WTC11 (cell line): ENCODE results near the gene PLD5.

Experiments
- CBFB ChIP-seq: sonication (generic); formaldehyde crosslinking; IDR thresholded peaks from 2 replicates; pipeline ENCODE4 v1.8.1; 2022; ENCODE audit warnings: mild to moderate bottlenecking, low read depth, missing genetic modification reagents
- CREB1 ChIP-seq: sonication (generic); formaldehyde crosslinking; IDR thresholded peaks from 2 replicates; pipeline ENCODE4 v1.8.0; 2023; ENCODE audit warnings: mild to moderate bottlenecking, missing genetic modification reagents
- JAZF1 ChIP-seq: fragments of 250-450 bp; sonication (Bioruptor Pico); IDR thresholded peaks from 2 replicates; pipeline ENCODE4 v1.9.0; 2021; ENCODE audit warnings: moderate library complexity, mild to moderate bottlenecking, inconsistent platforms
- TP53 ChIP-seq: sonication (generic); formaldehyde crosslinking; IDR thresholded peaks from 2 replicates; pipeline ENCODE4 v1.8.1; 2023; ENCODE audit warnings: mild to moderate bottlenecking, missing genetic modification reagents
- TF ChIP-seq, protein P1 (sequence below): fragments of 200-600 bp; IDR thresholded peaks from 2 replicates; pipeline ENCODE4 v1.8.0; 2022; ENCODE audit warnings: antibody characterized with exemption
- TF ChIP-seq, protein P2 (sequence below): sonication (generic); formaldehyde crosslinking; IDR thresholded peaks from 2 replicates; pipeline ENCODE4 v1.8.1; 2023; ENCODE audit warnings: mild to moderate bottlenecking, missing genetic modification reagents

DNA sequence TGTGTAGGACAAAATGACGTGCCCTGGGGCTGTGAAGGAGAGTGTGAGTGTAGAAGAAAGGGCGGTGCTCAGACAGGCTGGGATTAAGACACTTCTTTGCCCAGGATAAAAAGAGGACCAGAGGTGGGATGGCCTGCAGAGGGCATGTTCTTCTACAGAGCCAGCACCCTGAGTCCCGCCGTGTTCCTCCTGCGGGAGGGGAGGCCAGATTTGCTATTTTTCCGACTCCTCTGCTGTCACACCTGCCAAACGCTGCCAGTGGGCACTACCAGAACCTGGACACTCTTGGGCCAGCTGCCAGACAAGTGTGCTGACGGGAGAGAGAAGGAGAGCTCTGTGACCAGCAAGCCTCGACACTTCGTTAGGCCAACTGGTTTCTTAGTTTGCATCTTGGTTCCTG is 206.4 kb downstream of the PLD5 start:
- no peak for TF ChIP-seq JAZF1 (CRISPR knock-in tag)
- TF ChIP-seq CREB1 (CRISPR knock-in tag) = no peak
- TF ChIP-seq, protein P1, sequence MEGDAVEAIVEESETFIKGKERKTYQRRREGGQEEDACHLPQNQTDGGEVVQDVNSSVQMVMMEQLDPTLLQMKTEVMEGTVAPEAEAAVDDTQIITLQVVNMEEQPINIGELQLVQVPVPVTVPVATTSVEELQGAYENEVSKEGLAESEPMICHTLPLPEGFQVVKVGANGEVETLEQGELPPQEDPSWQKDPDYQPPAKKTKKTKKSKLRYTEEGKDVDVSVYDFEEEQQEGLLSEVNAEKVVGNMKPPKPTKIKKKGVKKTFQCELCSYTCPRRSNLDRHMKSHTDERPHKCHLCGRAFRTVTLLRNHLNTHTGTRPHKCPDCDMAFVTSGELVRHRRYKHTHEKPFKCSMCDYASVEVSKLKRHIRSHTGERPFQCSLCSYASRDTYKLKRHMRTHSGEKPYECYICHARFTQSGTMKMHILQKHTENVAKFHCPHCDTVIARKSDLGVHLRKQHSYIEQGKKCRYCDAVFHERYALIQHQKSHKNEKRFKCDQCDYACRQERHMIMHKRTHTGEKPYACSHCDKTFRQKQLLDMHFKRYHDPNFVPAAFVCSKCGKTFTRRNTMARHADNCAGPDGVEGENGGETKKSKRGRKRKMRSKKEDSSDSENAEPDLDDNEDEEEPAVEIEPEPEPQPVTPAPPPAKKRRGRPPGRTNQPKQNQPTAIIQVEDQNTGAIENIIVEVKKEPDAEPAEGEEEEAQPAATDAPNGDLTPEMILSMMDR = no peak
- no peak for TF ChIP-seq CBFB (CRISPR knock-in tag)
- TF ChIP-seq, protein P2, sequence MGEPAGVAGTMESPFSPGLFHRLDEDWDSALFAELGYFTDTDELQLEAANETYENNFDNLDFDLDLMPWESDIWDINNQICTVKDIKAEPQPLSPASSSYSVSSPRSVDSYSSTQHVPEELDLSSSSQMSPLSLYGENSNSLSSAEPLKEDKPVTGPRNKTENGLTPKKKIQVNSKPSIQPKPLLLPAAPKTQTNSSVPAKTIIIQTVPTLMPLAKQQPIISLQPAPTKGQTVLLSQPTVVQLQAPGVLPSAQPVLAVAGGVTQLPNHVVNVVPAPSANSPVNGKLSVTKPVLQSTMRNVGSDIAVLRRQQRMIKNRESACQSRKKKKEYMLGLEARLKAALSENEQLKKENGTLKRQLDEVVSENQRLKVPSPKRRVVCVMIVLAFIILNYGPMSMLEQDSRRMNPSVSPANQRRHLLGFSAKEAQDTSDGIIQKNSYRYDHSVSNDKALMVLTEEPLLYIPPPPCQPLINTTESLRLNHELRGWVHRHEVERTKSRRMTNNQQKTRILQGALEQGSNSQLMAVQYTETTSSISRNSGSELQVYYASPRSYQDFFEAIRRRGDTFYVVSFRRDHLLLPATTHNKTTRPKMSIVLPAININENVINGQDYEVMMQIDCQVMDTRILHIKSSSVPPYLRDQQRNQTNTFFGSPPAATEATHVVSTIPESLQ (CRISPR knock-in tag) = no peak
- TF ChIP-seq TP53 (CRISPR knock-in tag) = no peak
